T47D (cell line): ENCODE results near the gene DOCK1.

Experiments used
- DNase-seq, 2 experiments: peaks; one replicate each; pipeline versions ENCODE4 v3.0.0 to v3.0.0-alpha.2; 2011 to 2012; ENCODE audit warnings: low read depth in 1 of 2, low spot score in 1 of 2
- JUND ChIP-seq: IDR thresholded peaks from 2 replicates; pipeline ENCODE4 v1.6.1; 2012; ENCODE audit warnings: low read depth
- in situ Hi-C: cut with HindIII; loops from 2 replicates; pipeline ENCODE4 v1.10.0; 2016; ENCODE audit warnings: low sequenced_read_pairs, low pct_unique_long_range_greater_than_20kb

The DOCK1 gene

GRCh38 chr10:126955934-126956711 lies 50.9 kb downstream of the DOCK1 start:
- in situ Hi-C loops, result no loop called here
- TF ChIP-seq JUND, result no peak
- DNase-seq, result no peak

GRCh38 chr10:126956712-126957108 lies 51.5 kb downstream of the DOCK1 start:
- DNase-seq, result no peak
- TF ChIP-seq JUND, result no peak
- in situ Hi-C loops, result no loop called here

- DNase-seq, result no peak
- in situ Hi-C loops, result no loop called here
- TF ChIP-seq JUND, result no peak
These were observed 51.9 kb downstream of the DOCK1 start for GRCh38 chr10:126957111-126957510.

- in situ Hi-C loops, result no loop called here
- no peak for DNase-seq
- TF ChIP-seq JUND, result no peak
These were observed 54.2 kb downstream of the DOCK1 start for GRCh38 chr10:126959431-126959830.

- no peak for TF ChIP-seq JUND
- in situ Hi-C loops, result no loop called here
- no peak for DNase-seq
These were observed 54.9 kb downstream of the DOCK1 start for GRCh38 chr10:126959906-126960685.

- in situ Hi-C loops, result no loop called here
These were observed 58.1 kb downstream of the DOCK1 start for GRCh38 chr10:126963354-126963753.

GRCh38 chr10:126964190-126964589 lies 59.0 kb downstream of the DOCK1 start:
- no peak for DNase-seq
- in situ Hi-C loops, result no loop called here
- TF ChIP-seq JUND, result no peak

More at GRCh38 chr10:126963354-126963753, 58.1 kb downstream of the DOCK1 start:
- DNase-seq, result no peak
- no peak for TF ChIP-seq JUND

- TF ChIP-seq JUND, result no peak
- in situ Hi-C loops, result no loop called here
- DNase-seq, result no peak
These were observed 61.7 kb downstream of the DOCK1 start for GRCh38 chr10:126966938-126967337.

- in situ Hi-C loops, result no loop called here
- peak; percentile 12 to 68 for DNase-seq
- TF ChIP-seq JUND, result no peak
These were observed 64.1 kb downstream of the DOCK1 start for GRCh38 chr10:126969310-126969709.

- no peak for DNase-seq
- TF ChIP-seq JUND, result no peak
These were observed 67.6 kb downstream of the DOCK1 start for GRCh38 chr10:126972635-126973414.

GRCh38 chr10:126975221-126975620 lies 70.0 kb downstream of the DOCK1 start:
- no peak for DNase-seq
- in situ Hi-C loops, result no loop called here
- no peak for TF ChIP-seq JUND

More at GRCh38 chr10:126972635-126973414, 67.6 kb downstream of the DOCK1 start:
- in situ Hi-C loops, result no loop called here

- no peak for TF ChIP-seq JUND
- in situ Hi-C loops, result no loop called here
- no peak for DNase-seq
These were observed 72.0 kb downstream of the DOCK1 start for GRCh38 chr10:126977216-126977615.
